ENCODE data around the gene STX4.

- TF ChIP-seq CTCF (IDR thresholded peaks at IDR 0.05) = no peak
- no peak for TF ChIP-seq POLR2A (IDR thresholded peaks at IDR 0.05)
Measured at GRCh38 chr16:31089199-31089598, 55.8 kb downstream of the STX4 start.

Measured in Peyer's patch (tissue), 4 donors.